Measurements from ENCODE around the gene PAQR4. TPM values are rescaled to one million over a fixed set of nuclear protein-coding genes. Genes with fewer than 3 reads are reported as not detected.

PAQR4 gene
- total RNA-seq, 2 experiments from 2014 or later, result 58.7 to 62.9 TPM

- ATAC-seq (no peak), DNase-seq (no peak)
- no peaks in the 10 kb centered on the region for H3K9me3 Mint-ChIP-seq (ENCODE audit: low read depth)
- H3K4me1 Mint-ChIP-seq, result no peaks in the 10 kb centered on the region
- H3K4me3 Mint-ChIP-seq, result no peak overlapping the region
- H3K27ac Mint-ChIP-seq, result no peak overlapping the region
- H3K27me3 Mint-ChIP-seq, result peaks cover 10% of the 10 kb centered on the region
- CTCF ChIA-PET, result interaction anchor here (1.0 to 1.1 kb wide), 2 partner anchors 30 to 31 kb away, joined by 3 read pairs; partner anchors contain the start of gene PKMYT1
- H3K36me3 Mint-ChIP-seq, result peaks cover 3% of the 10 kb centered on the region
These were observed 18.8 kb upstream of the PAQR4 start for GRCh38 chr16:2950353-2950724.

- Mint-ChIP-seq H3K27me3 (peaks cover 10% of the 10 kb centered on the region), H3K9me3 (ENCODE audit: low read depth) (no peaks in the 10 kb centered on the region), H3K36me3 (peaks cover 3% of the 10 kb centered on the region), H3K27ac (no peak overlapping the region), H3K4me3 (no peak overlapping the region), H3K4me1 (no peaks in the 10 kb centered on the region)
- ATAC-seq (no peak), DNase-seq (no peak)
- CTCF ChIA-PET, result interaction anchor here (1.0 to 1.6 kb wide), 4 partner anchors 13 to 32 kb away, joined by 3 to 4 read pairs (median 3); partner anchors contain the start of genes KREMEN2 and PKMYT1
These were observed 18.4 kb upstream of the PAQR4 start for GRCh38 chr16:2950773-2951172.

- Mint-ChIP-seq H3K27me3 (peaks cover 12% of the 10 kb centered on the region), H3K9me3 (ENCODE audit: low read depth) (no peaks in the 10 kb centered on the region), H3K27ac (no peak overlapping the region), H3K36me3 (no peaks in the 10 kb centered on the region), H3K4me1 (no peaks in the 10 kb centered on the region), H3K4me3 (no peak overlapping the region)
- no peak for DNase-seq
- no peak for ATAC-seq
- CTCF ChIA-PET, result interaction anchor here (0.9 to 1.4 kb wide), 3 partner anchors 8 to 65 kb away, joined by 3 to 5 read pairs (median 5); no protein-coding TSS in a partner anchor
These were observed 16.5 kb upstream of the PAQR4 start for GRCh38 chr16:2952679-2953078.

- Mint-ChIP-seq H3K4me1 (no peaks in the 10 kb centered on the region), H3K36me3 (no peaks in the 10 kb centered on the region), H3K4me3 (no peak overlapping the region), H3K27ac (no peak overlapping the region), H3K9me3 (ENCODE audit: low read depth) (no peaks in the 10 kb centered on the region), H3K27me3 (peaks cover 13% of the 10 kb centered on the region)
- DNase-seq (no peak), ATAC-seq (no peak)
- CTCF ChIA-PET, result interaction anchor here (1.4 kb wide), 1 partner anchor 27 kb away, joined by 5 read pairs; no protein-coding TSS in a partner anchor
These were observed 15.2 kb upstream of the PAQR4 start for GRCh38 chr16:2953706-2954627.

- no peaks in the 10 kb centered on the region for H3K36me3 Mint-ChIP-seq
- H3K4me1 Mint-ChIP-seq, result no peaks in the 10 kb centered on the region
- H3K27ac Mint-ChIP-seq, result no peak overlapping the region
- CTCF ChIA-PET, result no interaction called here
- H3K27me3 Mint-ChIP-seq, result peaks cover 15% of the 10 kb centered on the region
- no peaks in the 10 kb centered on the region for H3K9me3 Mint-ChIP-seq (ENCODE audit: low read depth)
- no peak overlapping the region for H3K4me3 Mint-ChIP-seq
- DNase-seq (no peak), ATAC-seq (no peak)
These were observed 14.3 kb upstream of the PAQR4 start for GRCh38 chr16:2954656-2955381.

- CTCF ChIA-PET, result interaction anchor here (1.3 kb wide), 1 partner anchor 28 kb away, joined by 6 read pairs; no protein-coding TSS in a partner anchor
- no peak overlapping the region for H3K4me3 Mint-ChIP-seq
- ATAC-seq (no peak), DNase-seq (no peak)
- no peaks in the 10 kb centered on the region for H3K36me3 Mint-ChIP-seq
- H3K27ac Mint-ChIP-seq, result no peak overlapping the region
- peaks cover 19% of the 10 kb centered on the region for H3K27me3 Mint-ChIP-seq
- H3K9me3 Mint-ChIP-seq (ENCODE audit: low read depth), result no peaks in the 10 kb centered on the region
- H3K4me1 Mint-ChIP-seq, result no peaks in the 10 kb centered on the region
These were observed 13.7 kb upstream of the PAQR4 start for GRCh38 chr16:2955438-2955778.

- ATAC-seq (no peak), DNase-seq (no peak)
- Mint-ChIP-seq H3K27ac (no peak overlapping the region), H3K9me3 (ENCODE audit: low read depth) (no peaks in the 10 kb centered on the region), H3K36me3 (no peaks in the 10 kb centered on the region), H3K27me3 (peaks cover 21% of the 10 kb centered on the region), H3K4me1 (no peaks in the 10 kb centered on the region), H3K4me3 (no peak overlapping the region)
- CTCF ChIA-PET, result interaction anchor here (0.6 to 1.3 kb wide), 2 partner anchors 28 to 642 kb away, joined by 3 to 6 read pairs; no protein-coding TSS in a partner anchor
These were observed 13.2 kb upstream of the PAQR4 start for GRCh38 chr16:2955779-2956578.

- Mint-ChIP-seq H3K9me3 (ENCODE audit: low read depth) (no peaks in the 10 kb centered on the region), H3K4me3 (no peak overlapping the region), H3K27me3 (peaks cover 21% of the 10 kb centered on the region), H3K36me3 (no peaks in the 10 kb centered on the region), H3K27ac (no peak overlapping the region), H3K4me1 (no peaks in the 10 kb centered on the region)
- DNase-seq (no peak), ATAC-seq (no peak)
- CTCF ChIA-PET, result interaction anchor here (0.6 to 1.3 kb wide), 2 partner anchors 29 to 642 kb away, joined by 3 to 6 read pairs; no protein-coding TSS in a partner anchor
These were observed 12.6 kb upstream of the PAQR4 start for GRCh38 chr16:2956579-2956956.

GRCh38 chr16:2959206-2959605, 9.9 kb upstream of the PAQR4 start:
- Mint-ChIP-seq H3K36me3 (no peaks in the 10 kb centered on the region), H3K27ac (no peak overlapping the region), H3K27me3 (peaks cover 33% of the 10 kb centered on the region), H3K9me3 (ENCODE audit: low read depth) (no peaks in the 10 kb centered on the region), H3K4me3 (no peak overlapping the region), H3K4me1 (peaks cover 7% of the 10 kb centered on the region)
- CTCF ChIA-PET, result interaction anchor here (1.4 to 1.7 kb wide), 4 partner anchors 23 to 72 kb away, joined by 4 to 8 read pairs (median 6); no protein-coding TSS in a partner anchor
- ATAC-seq, result no peak
- no peak for DNase-seq

GRCh38 chr16:2960183-2961010, 8.8 kb upstream of the PAQR4 start:
- no peak for ATAC-seq
- peaks cover 35% of the 10 kb centered on the region for H3K27me3 Mint-ChIP-seq
- H3K4me1 Mint-ChIP-seq, result peaks cover 10% of the 10 kb centered on the region
- CTCF ChIA-PET, result interaction anchor here (0.8 to 1.7 kb wide), 5 partner anchors 8 to 71 kb away, joined by 3 to 8 read pairs (median 5); no protein-coding TSS in a partner anchor
- no peaks in the 10 kb centered on the region for H3K36me3 Mint-ChIP-seq
- no peak for DNase-seq
- H3K4me3 Mint-ChIP-seq, result no peak overlapping the region
- no peaks in the 10 kb centered on the region for H3K9me3 Mint-ChIP-seq (ENCODE audit: low read depth)
- H3K27ac Mint-ChIP-seq, result no peak overlapping the region

GRCh38 chr16:2962334-2963073, 6.6 kb upstream of the PAQR4 start:
- DNase-seq, result no peak
- Mint-ChIP-seq H3K4me3 (no peak overlapping the region), H3K4me1 (peaks cover 18% of the 10 kb centered on the region), H3K36me3 (no peaks in the 10 kb centered on the region), H3K27me3 (peaks cover 35% of the 10 kb centered on the region), H3K27ac (no peak overlapping the region), H3K9me3 (ENCODE audit: low read depth) (no peaks in the 10 kb centered on the region)
- ATAC-seq, result no peak
- CTCF ChIA-PET, result interaction anchor here (0.6 to 2.4 kb wide), 10 partner anchors 8 to 43 kb away, joined by 3 to 6 read pairs (median 4); no protein-coding TSS in a partner anchor

Data from activated CD8-positive, alpha-beta memory T cell treated with anti-CD3 and anti-CD28 coated beads, Interleukin-2, amount 10 ng/mL, durations not matched to agents 7 days and 5 days (primary cell).